Fibroblast of pulmonary artery (primary cell): Measurements from ENCODE around the gene AGPAT4.

Experiments
- DNase-seq: peaks from one replicate; pipeline ENCODE4 v3.0.0-alpha.2; 2010; ENCODE audit warnings: low read depth
- H3K4me3 ChIP-seq: replicated peaks from 2 replicates; pipeline ENCODE4 v1.5.1; 2011; ENCODE audit warnings: low read depth, mild to moderate bottlenecking, control low read depth, low read length, moderate library complexity
- TF ChIP-seq, protein P1 (sequence below): IDR thresholded peaks from 2 replicates; pipeline ENCODE4 v1.5.1; 2011; ENCODE audit warnings: mild to moderate bottlenecking, control low read depth, low read length, inconsistent platforms; ENCODE audit errors: missing control alignments

AGPAT4 gene

DNA sequence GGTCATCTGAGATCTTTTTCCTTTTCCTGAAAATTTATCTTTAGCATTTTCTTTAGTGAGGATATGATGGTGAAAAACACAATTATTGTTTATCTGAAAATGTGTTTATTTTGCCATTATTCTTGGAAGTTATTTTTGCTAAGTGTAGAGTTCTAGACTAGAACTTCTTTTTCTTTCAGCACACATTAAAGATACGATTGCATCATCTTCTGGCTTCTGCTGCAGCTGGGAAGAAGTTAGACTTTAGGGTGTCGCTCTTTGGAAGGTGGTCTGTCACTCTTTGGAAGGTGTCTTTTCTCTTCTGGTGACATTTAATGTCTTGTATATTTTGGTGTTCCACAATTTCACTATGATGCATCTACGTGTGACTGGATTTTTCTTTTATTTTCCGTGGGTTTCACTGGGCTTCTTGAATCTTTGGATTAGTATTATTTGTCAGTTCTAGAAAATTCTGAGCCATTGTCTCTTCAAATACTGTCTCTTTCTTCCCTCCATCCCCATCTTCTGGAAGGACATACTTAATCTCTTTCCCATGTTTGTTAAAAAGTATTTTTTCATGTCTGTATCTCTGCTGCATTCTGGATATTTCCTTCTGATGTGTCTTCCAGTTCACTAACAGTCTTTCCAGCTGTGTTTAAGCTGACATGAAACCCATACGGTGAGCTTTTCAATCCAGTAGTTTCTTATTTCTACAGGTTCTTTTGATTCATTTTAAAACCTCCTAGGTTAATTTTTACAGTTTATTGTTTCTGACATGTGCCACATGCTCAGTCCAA lies 81.0 kb downstream of the AGPAT4 start:
- no peak overlapping the region for H3K4me3 ChIP-seq
- TF ChIP-seq, protein P1, sequence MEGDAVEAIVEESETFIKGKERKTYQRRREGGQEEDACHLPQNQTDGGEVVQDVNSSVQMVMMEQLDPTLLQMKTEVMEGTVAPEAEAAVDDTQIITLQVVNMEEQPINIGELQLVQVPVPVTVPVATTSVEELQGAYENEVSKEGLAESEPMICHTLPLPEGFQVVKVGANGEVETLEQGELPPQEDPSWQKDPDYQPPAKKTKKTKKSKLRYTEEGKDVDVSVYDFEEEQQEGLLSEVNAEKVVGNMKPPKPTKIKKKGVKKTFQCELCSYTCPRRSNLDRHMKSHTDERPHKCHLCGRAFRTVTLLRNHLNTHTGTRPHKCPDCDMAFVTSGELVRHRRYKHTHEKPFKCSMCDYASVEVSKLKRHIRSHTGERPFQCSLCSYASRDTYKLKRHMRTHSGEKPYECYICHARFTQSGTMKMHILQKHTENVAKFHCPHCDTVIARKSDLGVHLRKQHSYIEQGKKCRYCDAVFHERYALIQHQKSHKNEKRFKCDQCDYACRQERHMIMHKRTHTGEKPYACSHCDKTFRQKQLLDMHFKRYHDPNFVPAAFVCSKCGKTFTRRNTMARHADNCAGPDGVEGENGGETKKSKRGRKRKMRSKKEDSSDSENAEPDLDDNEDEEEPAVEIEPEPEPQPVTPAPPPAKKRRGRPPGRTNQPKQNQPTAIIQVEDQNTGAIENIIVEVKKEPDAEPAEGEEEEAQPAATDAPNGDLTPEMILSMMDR: no peak
- no peak for DNase-seq

DNA sequence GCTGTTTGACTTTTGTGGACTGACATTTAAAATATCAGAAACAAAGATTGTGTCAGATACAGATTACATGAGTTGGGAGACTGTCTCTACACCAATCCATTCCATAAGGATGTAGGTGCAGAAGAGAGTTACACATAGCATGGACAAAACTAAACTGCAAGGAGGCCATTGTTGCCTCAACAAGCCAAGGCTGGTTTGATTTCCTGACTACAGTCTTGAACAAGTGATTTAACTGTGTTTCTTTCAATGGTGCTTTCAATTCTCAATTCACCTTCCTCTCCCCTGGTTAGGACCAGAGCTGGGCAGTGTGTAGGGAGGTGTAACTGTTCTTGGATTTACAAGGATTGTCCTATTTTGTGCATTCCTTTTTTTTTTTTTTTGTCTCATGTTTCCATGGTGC lies 82.2 kb downstream of the AGPAT4 start:
- DNase-seq: no peak
- TF ChIP-seq, protein P1: no peak
- no peak overlapping the region for H3K4me3 ChIP-seq

DNA sequence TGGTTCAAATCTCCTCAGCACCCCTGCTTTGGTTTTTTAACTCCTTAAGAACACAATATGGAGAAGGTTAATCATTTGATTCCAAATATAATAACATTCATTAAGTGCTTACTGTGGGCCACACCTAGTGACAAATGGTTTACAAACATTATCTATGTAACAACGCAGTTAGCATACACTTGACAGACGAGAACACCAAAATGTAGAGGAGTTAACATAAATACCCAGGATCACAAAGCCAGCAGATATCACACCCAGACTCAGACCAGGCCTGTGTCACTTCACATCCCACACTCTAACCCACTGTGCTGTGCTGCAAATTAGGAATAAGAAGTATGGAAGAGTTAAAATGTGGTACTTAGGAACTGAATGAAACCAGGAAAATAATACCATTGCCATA lies 82.9 kb downstream of the AGPAT4 start:
- TF ChIP-seq, protein P1: no peak
- DNase-seq: no peak
- H3K4me3 ChIP-seq: no peak overlapping the region

DNA sequence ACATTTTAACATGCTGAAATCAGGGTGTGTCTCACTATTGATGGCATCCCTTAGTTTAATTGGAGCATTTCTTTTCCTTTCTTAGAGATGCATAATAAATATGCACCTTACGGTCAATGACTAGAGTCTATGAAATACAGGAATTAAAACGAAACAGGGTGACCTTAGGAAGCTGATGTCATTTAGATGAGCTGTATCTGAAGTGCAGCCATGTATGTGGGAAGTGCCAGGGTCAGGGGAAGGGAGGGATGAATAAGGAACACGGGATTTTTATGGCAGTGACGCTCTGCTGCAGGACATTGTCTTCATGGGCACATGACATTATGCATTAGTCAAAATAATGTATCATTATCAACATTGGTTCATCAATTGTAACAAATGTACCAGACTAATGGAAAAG lies 84.0 kb downstream of the AGPAT4 start:
- TF ChIP-seq, protein P1: no peak
- H3K4me3 ChIP-seq: no peak overlapping the region
- no peak for DNase-seq

DNA sequence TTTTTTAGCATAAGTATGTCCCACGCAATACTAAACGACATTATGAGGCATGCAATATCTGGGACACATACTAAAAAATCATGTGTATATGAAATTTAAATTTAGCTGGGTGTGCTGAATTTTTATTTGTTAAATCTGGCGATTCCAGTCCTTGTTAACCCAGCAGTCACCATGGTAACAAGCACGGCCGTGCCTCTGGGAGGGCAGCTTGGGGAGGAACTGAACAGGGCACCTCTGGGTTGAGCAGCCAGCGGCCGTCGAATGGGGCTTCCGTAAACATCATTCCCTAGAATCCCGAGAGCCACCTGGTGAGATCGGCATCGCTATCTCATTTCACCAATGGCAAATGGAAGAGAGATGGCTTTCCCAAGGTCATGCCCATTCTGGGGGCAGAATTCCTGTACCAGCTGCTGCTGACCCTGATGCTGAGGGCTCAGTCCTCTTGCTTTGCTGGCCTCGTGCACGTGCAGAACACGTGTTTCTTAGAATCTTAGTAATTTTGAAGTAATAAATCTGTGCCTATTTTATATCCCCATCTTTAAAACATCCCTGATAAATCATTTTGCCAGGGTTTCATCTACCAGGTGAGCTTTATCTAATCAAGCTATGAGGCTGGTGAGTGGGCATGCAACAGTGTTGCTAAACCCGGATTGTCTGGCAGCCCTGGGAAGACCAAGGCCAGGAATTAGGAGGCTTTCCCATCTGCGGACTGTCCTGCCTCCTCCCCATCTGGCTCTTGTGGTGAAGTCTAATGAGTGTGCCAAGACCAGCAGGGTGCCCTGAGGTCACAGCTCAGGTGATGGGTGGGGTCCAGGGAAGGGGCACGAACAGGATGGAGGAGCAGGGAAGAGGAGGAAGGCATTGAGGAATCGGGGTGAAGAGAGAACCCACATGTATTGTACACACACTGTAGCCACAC lies 85.1 kb downstream of the AGPAT4 start:
- no peak for DNase-seq
- H3K4me3 ChIP-seq: no peak overlapping the region
- TF ChIP-seq, protein P1: no peak

DNA sequence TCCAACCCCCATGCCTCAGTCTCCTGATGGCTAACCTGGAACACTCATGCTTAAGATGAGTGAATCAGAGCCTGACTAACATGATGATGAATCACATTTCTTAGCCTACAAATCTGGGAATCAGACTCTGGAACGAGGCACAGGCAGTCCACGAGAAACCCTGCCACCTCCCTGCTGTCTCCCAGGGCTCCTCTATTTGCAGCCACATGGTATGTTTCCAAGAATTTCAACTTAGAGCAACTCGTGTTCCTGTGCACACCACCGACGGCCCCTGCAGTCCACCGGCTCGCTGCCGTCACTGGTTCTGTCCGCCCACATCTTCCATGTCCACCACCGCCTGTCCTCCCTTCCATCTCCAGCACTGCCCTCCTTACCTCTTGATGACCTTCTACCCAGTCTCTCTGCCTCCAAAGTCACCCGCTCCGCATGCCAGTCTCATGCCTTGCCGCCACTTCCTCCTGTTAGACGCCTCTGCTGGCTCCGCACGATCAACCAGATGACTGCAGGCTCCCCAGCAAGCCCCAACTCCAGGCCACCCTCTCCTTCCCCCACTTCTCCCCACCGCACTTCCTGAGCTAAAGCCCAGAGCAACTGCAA lies 87.6 kb downstream of the AGPAT4 start:
- H3K4me3 ChIP-seq: no peak overlapping the region
- TF ChIP-seq, protein P1: no peak
- DNase-seq: peak; percentile 55
